Activated T-cell treated with anti-CD3 and anti-CD28 coated beads for 4 hours (primary cell): ENCODE results near the gene PI4KB.
"Not testable (repeated sequence)": the region's sequence is repeated elsewhere in the genome, so short reads cannot be mapped to it uniquely, and the experiment has no call there.

Experiments used
- DNase-seq: peaks from one replicate; pipeline ENCODE4 v3.0.0-alpha.2; 2020

Gene PI4KB

GRCh38 chr1:151275341-151275740 is 51.9 kb downstream of the PI4KB start:
- not testable (repeated sequence) for DNase-seq

GRCh38 chr1:151273924-151274466 is 53.2 kb downstream of the PI4KB start:
- no peak for DNase-seq

DNA sequence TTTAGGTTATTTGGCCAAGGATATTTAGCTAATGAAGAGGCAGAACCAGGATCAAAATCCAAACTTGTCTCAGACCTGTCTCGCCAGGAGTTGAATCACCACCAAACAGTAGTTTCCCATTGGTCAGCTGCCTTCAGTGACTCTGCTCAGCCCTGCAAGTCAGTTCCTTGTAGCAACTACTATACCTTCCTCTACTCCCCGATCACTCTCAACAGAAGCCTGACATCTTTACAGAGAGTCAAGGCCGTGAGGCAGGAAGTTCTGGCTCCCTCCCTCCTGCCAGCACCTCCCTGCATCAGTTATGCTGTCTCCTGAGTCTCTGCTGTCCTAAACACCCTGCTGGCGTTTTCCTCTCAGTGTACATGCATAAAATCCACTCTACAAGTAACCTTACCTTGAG is 59.5 kb downstream of the PI4KB start:
- no peak for DNase-seq

DNA sequence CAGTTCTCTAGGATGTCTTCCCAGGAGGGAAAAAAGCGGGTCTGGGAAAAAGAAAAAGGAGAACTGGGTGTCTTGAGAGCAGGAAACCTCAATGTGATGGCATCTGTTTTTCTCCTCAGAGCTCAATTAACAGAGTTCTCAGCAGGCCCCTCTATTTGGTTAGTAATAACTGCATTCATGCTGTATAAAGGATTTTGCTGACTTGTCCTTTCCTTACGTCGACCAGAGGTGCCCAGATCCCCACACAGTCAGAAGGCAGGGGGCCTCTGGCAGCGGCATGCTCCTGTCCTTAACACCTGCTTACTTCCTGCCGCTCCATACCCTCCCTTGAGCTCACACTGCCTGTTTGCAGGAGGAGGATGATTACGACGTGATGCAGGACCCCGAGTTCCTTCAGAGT is 60.4 kb downstream of the PI4KB start:
- DNase-seq = no peak

DNA sequence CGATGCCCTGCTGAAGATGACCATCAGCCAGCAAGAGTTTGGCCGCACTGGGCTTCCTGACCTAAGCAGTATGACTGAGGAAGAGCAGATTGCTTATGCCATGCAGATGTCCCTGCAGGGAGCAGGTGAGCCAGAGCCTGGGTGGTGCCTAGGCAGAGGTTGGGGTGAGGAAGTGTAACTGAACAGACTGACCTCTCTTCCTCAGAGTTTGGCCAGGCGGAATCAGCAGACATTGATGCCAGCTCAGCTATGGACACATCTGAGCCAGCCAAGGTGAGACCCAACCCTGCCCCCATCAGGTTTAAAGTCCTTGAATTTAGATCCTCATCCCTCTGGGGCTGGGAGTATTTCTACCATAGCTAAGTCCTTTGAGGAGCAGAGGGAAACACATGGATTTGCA is 60.9 kb downstream of the PI4KB start:
- DNase-seq = no peak

DNA sequence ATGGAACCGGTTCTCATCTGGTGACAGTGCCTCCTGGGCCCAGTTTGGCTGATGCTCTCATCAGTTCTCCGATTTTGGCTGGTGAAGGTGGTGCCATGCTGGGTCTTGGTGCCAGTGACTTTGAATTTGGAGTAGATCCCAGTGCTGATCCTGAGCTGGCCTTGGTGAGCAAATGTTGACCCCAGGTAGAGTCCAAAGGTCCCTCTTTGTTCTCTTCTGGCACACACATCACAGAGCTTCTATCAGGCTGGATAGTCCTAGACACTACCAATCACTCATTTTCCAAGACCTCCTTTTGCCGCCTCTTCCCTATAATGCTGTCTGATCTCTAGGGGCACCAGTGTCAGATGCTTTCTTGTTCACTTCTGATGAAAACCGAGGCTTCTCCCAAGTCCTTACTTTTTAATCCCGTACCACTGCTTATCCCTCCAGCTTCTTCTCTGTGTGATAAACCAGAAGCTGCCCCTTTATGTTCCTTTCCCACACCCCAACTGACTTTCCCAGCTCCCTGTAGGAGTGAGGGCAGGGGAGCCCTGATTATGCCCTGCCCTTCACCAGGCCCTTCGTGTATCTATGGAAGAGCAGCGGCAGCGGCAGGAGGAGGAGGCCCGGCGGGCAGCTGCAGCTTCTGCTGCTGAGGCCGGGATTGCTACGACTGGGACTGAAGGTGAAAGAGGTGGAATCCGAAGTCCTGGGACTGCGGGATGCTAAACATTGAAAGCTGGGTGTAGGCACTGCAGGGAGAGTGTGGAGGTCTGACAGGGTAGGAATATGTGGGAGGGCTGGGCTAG is 61.6 kb downstream of the PI4KB start:
- no peak for DNase-seq

- DNase-seq = no peak
Observed at GRCh38 chr1:151259351-151259750, 67.9 kb downstream of the PI4KB start.

GRCh38 chr1:151255381-151255780 is 71.8 kb downstream of the PI4KB start:
- no peak for DNase-seq

- DNase-seq = peak; percentile 89
Observed at GRCh38 chr1:151254217-151255213, 72.7 kb downstream of the PI4KB start, which contains the start of gene PSMD4. Gene PSMD4, plus strand, starts transcription at chr1:151254734. Its CDS starts 49 bp downstream, at chr1:151254783.

DNA sequence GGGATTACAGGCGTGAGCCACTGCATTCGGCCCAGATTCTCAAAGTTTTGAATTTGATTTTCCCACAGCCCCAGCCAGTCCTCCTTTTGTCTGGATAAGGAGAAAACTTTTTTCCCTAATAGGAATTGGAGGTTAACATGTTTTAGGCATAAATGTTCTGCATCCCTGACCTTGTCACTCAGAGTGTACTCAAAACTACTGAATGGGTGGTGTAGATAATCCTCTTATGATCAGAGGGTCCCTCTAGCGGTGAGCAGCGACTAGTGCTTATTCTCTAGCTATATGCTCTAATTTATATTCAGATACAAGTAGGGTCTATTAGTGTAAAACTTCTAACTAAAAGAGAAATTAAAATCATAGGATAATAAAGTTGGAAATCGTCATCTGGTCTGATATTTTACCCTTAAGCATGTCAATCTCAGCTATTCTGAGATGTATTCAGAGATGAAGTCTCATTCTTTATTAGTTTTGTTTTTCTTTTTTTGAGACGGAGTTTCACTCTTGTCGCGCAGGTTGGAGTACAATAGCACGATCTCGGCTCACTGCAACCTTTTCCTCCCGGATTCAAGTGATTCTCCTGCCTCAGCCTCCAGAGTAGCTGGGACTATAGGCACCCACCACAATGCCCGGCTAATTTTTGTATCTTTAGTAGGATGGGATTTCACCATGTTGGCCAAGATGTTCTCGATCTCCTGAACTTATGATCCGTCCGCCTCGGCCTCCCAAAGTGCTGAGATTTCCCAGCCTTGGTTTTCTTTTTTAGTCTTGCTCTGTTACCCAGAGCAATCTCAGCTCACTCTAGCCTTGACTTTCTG is 75.4 kb downstream of the PI4KB start:
- peak; percentile 45 for DNase-seq

DNA sequence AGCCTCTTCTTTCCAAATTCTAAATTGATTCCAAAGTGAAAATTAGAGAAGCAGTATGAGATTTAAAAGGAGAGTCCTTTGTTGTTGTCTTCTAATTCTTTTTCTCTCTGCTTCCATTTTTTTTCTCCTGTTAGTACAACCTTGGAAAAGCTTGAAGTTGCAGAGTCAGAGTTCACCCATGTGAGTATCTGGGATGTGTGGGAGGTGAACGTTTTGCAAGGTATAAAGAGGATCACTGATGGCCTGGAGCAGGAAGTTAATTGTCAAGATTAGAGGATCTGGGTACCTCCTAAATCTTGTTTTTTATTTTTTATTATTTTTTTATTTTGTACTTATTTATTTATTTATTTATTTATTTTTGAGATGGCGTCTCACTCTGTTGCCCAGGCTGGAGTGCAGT is 80.4 kb downstream of the PI4KB start:
- DNase-seq = no peak

GRCh38 chr1:151243683-151244216 is 83.5 kb downstream of the PI4KB start:
- no peak for DNase-seq

GRCh38 chr1:151242442-151242841 is 84.8 kb downstream of the PI4KB start:
- no peak for DNase-seq
